GM08714 (cell line): ENCODE data around the gene STK26.
"Not testable (repeated sequence)": the region's sequence is repeated elsewhere in the genome, so short reads cannot be mapped to it uniquely, and the experiment has no call there.

Experiments
- H3K4me3 ChIP-seq: fragments of 200-500 bp; sonication (Bioruptor generic); 2 replicates; pipeline ENCODE4 v1.5.1; 2014; ENCODE audit warnings: mild to moderate bottlenecking, low read length, inconsistent platforms
- ZNF274 ChIP-seq: IDR thresholded peaks from 2 replicates; pipeline ENCODE4 v1.6.1; 2012; ENCODE audit warnings: mild to moderate bottlenecking, low read depth, low read length

STK26 gene

GRCh38 chrX:132022198-132022966 lies 720 bp upstream of the STK26 start:
- H3K4me3 ChIP-seq: peak overlapping the region; percentile 81; the same call in 1 of the 2 replicates
- no peak for TF ChIP-seq ZNF274

GRCh38 chrX:132023896-132024386 lies 839 bp downstream of the STK26 start:
- no peak for TF ChIP-seq ZNF274

GRCh38 chrX:132025041-132025440 lies 1.9 kb downstream of the STK26 start:
- H3K4me3 ChIP-seq: peak overlapping the region; percentile 81
- TF ChIP-seq ZNF274: no peak

More at GRCh38 chrX:132023896-132024386, 839 bp downstream of the STK26 start:
- peak overlapping the region; percentile 81 for H3K4me3 ChIP-seq

- no peak for TF ChIP-seq ZNF274
- no peak overlapping the region for H3K4me3 ChIP-seq
These were observed 7.2 kb downstream of the STK26 start for GRCh38 chrX:132030264-132030663.

- H3K4me3 ChIP-seq: no peak overlapping the region
- no peak for TF ChIP-seq ZNF274
These were observed 8.8 kb downstream of the STK26 start for GRCh38 chrX:132031867-132032266.

- no peak for TF ChIP-seq ZNF274
- H3K4me3 ChIP-seq: no peak overlapping the region
These were observed 10.1 kb downstream of the STK26 start for GRCh38 chrX:132033166-132033565.

GRCh38 chrX:132034648-132035047 lies 11.5 kb downstream of the STK26 start:
- no peak overlapping the region for H3K4me3 ChIP-seq
- no peak for TF ChIP-seq ZNF274

GRCh38 chrX:132037479-132037993 lies 14.4 kb downstream of the STK26 start:
- no peak overlapping the region for H3K4me3 ChIP-seq
- TF ChIP-seq ZNF274: no peak

- TF ChIP-seq ZNF274: no peak
These were observed 17.0 kb downstream of the STK26 start for GRCh38 chrX:132040066-132040465.

GRCh38 chrX:132041015-132041414 lies 17.9 kb downstream of the STK26 start:
- TF ChIP-seq ZNF274: no peak
- no peak overlapping the region for H3K4me3 ChIP-seq

More at GRCh38 chrX:132040066-132040465, 17.0 kb downstream of the STK26 start:
- no peak overlapping the region for H3K4me3 ChIP-seq

GRCh38 chrX:132043977-132044376 lies 20.9 kb downstream of the STK26 start:
- H3K4me3 ChIP-seq: no peak overlapping the region
- TF ChIP-seq ZNF274: no peak

- no peak overlapping the region for H3K4me3 ChIP-seq
- TF ChIP-seq ZNF274: no peak
These were observed 21.9 kb downstream of the STK26 start for GRCh38 chrX:132044953-132045352.

GRCh38 chrX:132045456-132045855 lies 22.4 kb downstream of the STK26 start:
- TF ChIP-seq ZNF274: no peak
- no peak overlapping the region for H3K4me3 ChIP-seq

- H3K4me3 ChIP-seq: no peak overlapping the region
- TF ChIP-seq ZNF274: no peak
These were observed 23.4 kb downstream of the STK26 start for GRCh38 chrX:132046533-132046932.

GRCh38 chrX:132051778-132052177 lies 28.7 kb downstream of the STK26 start:
- not testable (repeated sequence) for H3K4me3 ChIP-seq

GRCh38 chrX:132058050-132058449 lies 34.9 kb downstream of the STK26 start:
- no peak for TF ChIP-seq ZNF274
- no peak overlapping the region for H3K4me3 ChIP-seq
